H9 (cell line): ENCODE results near the gene PEPD. TPM values are rescaled to one million over a fixed set of nuclear protein-coding genes. Genes with fewer than 3 reads are reported as not detected.

Experiments
- DNase-seq: peaks from one replicate; pipeline ENCODE4 v3.0.0-alpha.2; 2017
- H2AFZ ChIP-seq: one replicate; pipeline ENCODE4 v1.6.1; 2013; ENCODE audit warnings: mild to moderate bottlenecking, low read length, control low read depth, moderate library complexity
- H2AK5ac ChIP-seq: 2 replicates; pipeline ENCODE4 v1.6.1; 2013; ENCODE audit warnings: low read length, control low read depth, mixed read lengths; ENCODE audit not compliant: insufficient read length
- H2BK120ac ChIP-seq: one replicate; pipeline ENCODE4 v1.6.1; 2013; ENCODE audit warnings: low read depth, mild to moderate bottlenecking, low read length, control low read depth, inconsistent platforms; ENCODE audit not compliant: poor library complexity, severe bottlenecking
- H2BK12ac ChIP-seq: 2 replicates; pipeline ENCODE4 v1.6.1; 2013; ENCODE audit warnings: low read length, control low read depth, mixed read lengths, low read depth; ENCODE audit not compliant: insufficient read length
- H2BK15ac ChIP-seq: 2 replicates; pipeline ENCODE4 v1.6.1; 2013; ENCODE audit warnings: low read depth, low read length, control low read depth
- H2BK20ac ChIP-seq: one replicate; pipeline ENCODE4 v1.6.1; 2013; ENCODE audit warnings: low read depth, mild to moderate bottlenecking, low read length, control low read depth, inconsistent platforms; ENCODE audit not compliant: poor library complexity, severe bottlenecking
- H2BK5ac ChIP-seq: 2 replicates; pipeline ENCODE4 v1.6.1; 2013; ENCODE audit warnings: low read length, control low read depth, mixed read lengths; ENCODE audit not compliant: insufficient read length
- H3K14ac ChIP-seq: 2 replicates; pipeline ENCODE4 v1.6.1; 2013; ENCODE audit warnings: low read length, control low read depth; ENCODE audit not compliant: insufficient read depth
- H3K18ac ChIP-seq: 2 replicates; pipeline ENCODE4 v1.6.1; 2013; ENCODE audit warnings: low read depth, mild to moderate bottlenecking, mixed read lengths, low read length, control low read depth; ENCODE audit not compliant: insufficient read length
- H3K23ac ChIP-seq: 2 replicates; pipeline ENCODE4 v1.6.1; 2013; ENCODE audit warnings: low read length, control low read depth, mixed read lengths, low read depth; ENCODE audit not compliant: insufficient read length
- H3K23me2 ChIP-seq: 2 replicates; pipeline ENCODE4 v1.6.1; 2013; ENCODE audit warnings: low read depth, mild to moderate bottlenecking, mixed read lengths, low read length, control low read depth; ENCODE audit not compliant: insufficient read length, poor library complexity, severe bottlenecking
- H3K27ac ChIP-seq: 2 replicates; pipeline ENCODE4 v1.5.1; 2013; ENCODE audit warnings: low read length, control low read depth, mixed read lengths, low read depth; ENCODE audit not compliant: insufficient read length
- H3K27me3 ChIP-seq: 2 replicates; pipeline ENCODE4 v1.6.1; 2013; ENCODE audit warnings: low read length, control low read depth, inconsistent platforms; ENCODE audit not compliant: insufficient read depth
- H3K4ac ChIP-seq: 2 replicates; pipeline ENCODE4 v1.6.1; 2013; ENCODE audit warnings: low read depth, mild to moderate bottlenecking, control low read depth, inconsistent platforms, low read length, moderate library complexity
- H3K4me1 ChIP-seq: 2 replicates; pipeline ENCODE4 v1.6.1; 2013; ENCODE audit warnings: low read length, control low read depth, inconsistent platforms; ENCODE audit not compliant: insufficient read depth
- H3K4me2 ChIP-seq: 2 replicates; pipeline ENCODE4 v1.6.1; 2013; ENCODE audit warnings: low read length, control low read depth, mixed read lengths; ENCODE audit not compliant: insufficient read length, insufficient read depth
- H3K56ac ChIP-seq: 2 replicates; pipeline ENCODE4 v1.6.1; 2013; ENCODE audit warnings: low read depth, mild to moderate bottlenecking, mixed read lengths, low read length, control low read depth; ENCODE audit not compliant: insufficient read length
- H3K79me1 ChIP-seq: 2 replicates; pipeline ENCODE4 v1.6.1; 2013; ENCODE audit warnings: low read depth, mild to moderate bottlenecking, moderate library complexity, low read length, control low read depth, inconsistent platforms; ENCODE audit not compliant: insufficient read depth, poor library complexity, severe bottlenecking
- H3K79me2 ChIP-seq: 2 replicates; pipeline ENCODE4 v1.6.1; 2013; ENCODE audit warnings: low read length, control low read depth, inconsistent platforms; ENCODE audit not compliant: insufficient read depth
- H3K9ac ChIP-seq: 2 replicates; pipeline ENCODE4 v1.6.1; 2013; ENCODE audit warnings: low read length, control low read depth, mixed read lengths; ENCODE audit not compliant: insufficient read length; ENCODE audit errors: extremely low read depth
- H3K9me3 ChIP-seq: one replicate; pipeline ENCODE4 v1.6.1; 2013; ENCODE audit warnings: low read depth, low read length, inconsistent platforms; ENCODE audit not compliant: control insufficient read depth
- H3T11ph ChIP-seq: one replicate; pipeline ENCODE4 v1.6.1; 2013; ENCODE audit warnings: mild to moderate bottlenecking, low read length, control low read depth, inconsistent platforms
- H4K20me1 ChIP-seq: one replicate; pipeline ENCODE4 v1.6.1; 2013; ENCODE audit not compliant: control insufficient read depth, insufficient read length, insufficient read depth
- H4K5ac ChIP-seq: 2 replicates; pipeline ENCODE4 v1.6.1; 2013; ENCODE audit warnings: low read depth, mild to moderate bottlenecking, mixed read lengths, low read length, control low read depth; ENCODE audit not compliant: insufficient read length
- H4K8ac ChIP-seq: replicated peaks from 2 replicates; pipeline ENCODE4 v1.6.1; 2013; ENCODE audit warnings: low read length, control low read depth, mixed read lengths, low read depth; ENCODE audit not compliant: insufficient read length
- H4K91ac ChIP-seq: 2 replicates; pipeline ENCODE4 v1.6.1; 2013; ENCODE audit warnings: low read depth, mild to moderate bottlenecking, moderate library complexity, mixed read lengths, low read length, control low read depth; ENCODE audit not compliant: insufficient read length
- H3K27ac Mint-ChIP-seq, 3 experiments: 2 replicates in 2 of 3; 3 replicates in 1 of 3; pipeline ENCODE4 v1.8.0; 2020 to 2021; ENCODE audit warnings: mixed read lengths in 3 of 3, mild to moderate bottlenecking in 1 of 3, moderate library complexity in 1 of 3
- H3K27me3 Mint-ChIP-seq: 2 replicates; pipeline ENCODE4 v1.8.0; 2021; ENCODE audit warnings: low read depth, mild to moderate bottlenecking, moderate library complexity, mixed read lengths
- H3K36me3 Mint-ChIP-seq, 3 experiments: 2 replicates in 2 of 3; 3 replicates in 1 of 3; pipeline ENCODE4 v1.8.0; 2020 to 2021; ENCODE audit warnings: low read depth in 3 of 3, mixed read lengths in 3 of 3; ENCODE audit not compliant: insufficient read depth in 1 of 3
- H3K4me1 Mint-ChIP-seq, 2 experiments: 2 replicates each; pipeline ENCODE4 v1.8.0; 2020; ENCODE audit warnings: mixed read lengths in 2 of 2
- H3K4me3 Mint-ChIP-seq, 2 experiments: 2 replicates in 1 of 2; 3 replicates in 1 of 2; pipeline ENCODE4 v1.8.0; 2020 to 2021; ENCODE audit warnings: mild to moderate bottlenecking in 2 of 2, mixed read lengths in 2 of 2, moderate library complexity in 1 of 2
- H3K9me3 Mint-ChIP-seq, 2 experiments: 2 replicates in 1 of 2; 3 replicates in 1 of 2; pipeline ENCODE4 v1.8.0; 2020; ENCODE audit warnings: mild to moderate bottlenecking in 2 of 2, mixed read lengths in 2 of 2, moderate library complexity in 1 of 2
- CTCF ChIP-seq: fragments of 200-600 bp; sonication (generic); conservative IDR thresholded peaks from 3 replicates; pipeline ENCODE4 v1.8.0; 2021; ENCODE audit warnings: antibody characterized with exemption, mild to moderate bottlenecking
- WGBS: extraction: QIAGEN DNeasy Blood & Tissue Kit; methylation state at CpG from one replicate; pipeline ENCODE4 v1.1.7; 2013; ENCODE audit warnings: missing lambda C conversion rate, low lambda C conversion rate, mixed read lengths; ENCODE audit not compliant: insufficient read length; ENCODE audit errors: extremely low coverage; 5-methylcytosine and 5-hydroxymethylcytosine counted together
- total RNA-seq: library from RNA; stranded (reverse); gene quantifications from 2 replicates; pipeline ENCODE4 v1.2.1, GENCODE V29; 2021

The PEPD gene
- total RNA-seq, 1 experiment from 2014 or later = 52.8 TPM

GRCh38 chr19:33376941-33377557, 144.5 kb downstream of the PEPD start:
- Histone ChIP-seq H3K4me1 (peaks cover 4% of the 10 kb centered on the region; the same call in 1 of the 2 replicates), H4K8ac (no peak overlapping the region), H3K27me3 (no peaks in the 10 kb centered on the region), H2AK5ac (no peak overlapping the region), H3K56ac (no peak overlapping the region), H2BK5ac (no peak overlapping the region), H3K79me2 (peaks cover 34% of the 10 kb centered on the region; the same call in 1 of the 2 replicates), H3K4ac (no peak overlapping the region), H3K23me2 (peaks cover 11% of the 10 kb centered on the region), H2AFZ (no peak overlapping the region), H3K27ac (no peak overlapping the region), H2BK12ac (no peak overlapping the region), H2BK15ac (no peak overlapping the region), H4K5ac (no peak overlapping the region), H4K20me1 (peaks cover 2% of the 10 kb centered on the region), H3K9ac (no peak overlapping the region), H3K9me3 (no peaks in the 10 kb centered on the region), H4K91ac (no peak overlapping the region), H3K18ac (no peak overlapping the region), H2BK20ac (no peak overlapping the region), H3K4me2 (no peak overlapping the region), H3T11ph (no peak overlapping the region), H2BK120ac (no peak overlapping the region), H3K14ac (no peak overlapping the region), H3K23ac (no peak overlapping the region), H3K79me1 (peaks cover 6% of the 10 kb centered on the region)
- H3K36me3 Mint-ChIP-seq = peaks cover 13 to 21% (median 13%) of the 10 kb centered on the region in 3 experiments
- TF ChIP-seq CTCF = no peak
- H3K4me1 Mint-ChIP-seq = peaks cover 60 to 61% of the 10 kb centered on the region in 2 experiments
- no CpG with 5 or more reads among the region's 7 CpGs for WGBS
- H3K4me3 Mint-ChIP-seq = peak overlapping the region in 1 of 2 experiments; percentile 30; a peak in 2 of 5 replicates
- DNase-seq = no peak
- 0 out of 2 replicates have a peak, but pooled peaks cover 2% of the 10 kb centered on the region for H3K27me3 Mint-ChIP-seq
- H3K27ac Mint-ChIP-seq = no peak overlapping the region; a peak in 1 of 7 replicates
- H3K9me3 Mint-ChIP-seq = 0 out of 5 replicates have a peak, but pooled peaks cover 0 to 3% of the 10 kb centered on the region in 2 experiments
